HG02852 (cell line): Measurements from ENCODE around the gene CYSRT1.

Experiments used
- ATAC-seq: cut with Tn5 transposase; IDR thresholded peaks from one replicate; pipeline ENCODE4 v1.9.1; 2021; ENCODE audit warnings: mild to moderate bottlenecking, moderate library complexity; ENCODE audit not compliant: unreplicated experiment

Gene CYSRT1

DNA sequence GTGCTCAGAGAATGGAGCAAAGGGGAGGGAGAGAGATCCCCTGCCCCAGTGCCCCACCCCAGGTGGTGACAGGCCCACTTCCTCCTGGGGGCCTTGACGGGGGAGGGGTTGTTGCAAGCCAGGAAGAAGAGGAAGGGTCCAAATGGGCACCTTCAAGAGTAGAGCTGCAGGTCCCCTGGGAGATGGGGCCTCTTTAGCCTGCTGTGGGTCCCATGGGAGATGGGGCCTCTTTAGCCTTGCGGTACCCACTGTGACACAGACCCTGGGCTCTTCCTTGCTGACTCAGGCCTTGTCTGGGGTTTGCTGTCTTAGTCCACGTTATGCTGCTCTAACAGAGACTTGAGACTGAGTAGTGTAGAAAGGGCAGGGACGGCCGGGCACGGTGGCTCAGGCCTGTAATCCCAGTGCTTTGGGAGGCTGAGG, 43.0 kb downstream of the CYSRT1 start:
- ATAC-seq = no peak

- no peak for ATAC-seq
Observed at GRCh38 chr9:137268538-137269201, 43.7 kb downstream of the CYSRT1 start.

GRCh38 chr9:137269231-137269772, 44.3 kb downstream of the CYSRT1 start:
- ATAC-seq = no peak

GRCh38 chr9:137270929-137271695, 46.1 kb downstream of the CYSRT1 start:
- no peak for ATAC-seq

DNA sequence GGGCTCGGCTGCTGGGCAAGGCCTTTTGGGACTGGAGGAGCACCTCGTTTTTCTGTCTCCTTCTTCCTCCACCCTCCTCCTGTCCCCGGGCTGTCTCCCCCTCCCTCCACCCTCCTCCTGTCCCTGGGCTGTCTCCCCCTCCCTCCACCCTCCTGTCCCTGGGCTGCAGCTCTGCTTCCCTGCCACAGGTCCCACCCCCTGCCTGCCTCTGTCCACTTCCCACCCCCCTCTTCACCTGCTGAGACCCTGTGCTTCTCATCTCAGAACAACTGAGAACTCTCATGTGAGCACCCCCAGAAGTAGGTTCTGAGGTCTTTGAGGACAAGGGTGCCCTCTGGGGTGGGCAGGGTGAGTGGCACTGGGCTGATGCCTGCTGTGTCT, 46.7 kb downstream of the CYSRT1 start:
- no peak for ATAC-seq

DNA sequence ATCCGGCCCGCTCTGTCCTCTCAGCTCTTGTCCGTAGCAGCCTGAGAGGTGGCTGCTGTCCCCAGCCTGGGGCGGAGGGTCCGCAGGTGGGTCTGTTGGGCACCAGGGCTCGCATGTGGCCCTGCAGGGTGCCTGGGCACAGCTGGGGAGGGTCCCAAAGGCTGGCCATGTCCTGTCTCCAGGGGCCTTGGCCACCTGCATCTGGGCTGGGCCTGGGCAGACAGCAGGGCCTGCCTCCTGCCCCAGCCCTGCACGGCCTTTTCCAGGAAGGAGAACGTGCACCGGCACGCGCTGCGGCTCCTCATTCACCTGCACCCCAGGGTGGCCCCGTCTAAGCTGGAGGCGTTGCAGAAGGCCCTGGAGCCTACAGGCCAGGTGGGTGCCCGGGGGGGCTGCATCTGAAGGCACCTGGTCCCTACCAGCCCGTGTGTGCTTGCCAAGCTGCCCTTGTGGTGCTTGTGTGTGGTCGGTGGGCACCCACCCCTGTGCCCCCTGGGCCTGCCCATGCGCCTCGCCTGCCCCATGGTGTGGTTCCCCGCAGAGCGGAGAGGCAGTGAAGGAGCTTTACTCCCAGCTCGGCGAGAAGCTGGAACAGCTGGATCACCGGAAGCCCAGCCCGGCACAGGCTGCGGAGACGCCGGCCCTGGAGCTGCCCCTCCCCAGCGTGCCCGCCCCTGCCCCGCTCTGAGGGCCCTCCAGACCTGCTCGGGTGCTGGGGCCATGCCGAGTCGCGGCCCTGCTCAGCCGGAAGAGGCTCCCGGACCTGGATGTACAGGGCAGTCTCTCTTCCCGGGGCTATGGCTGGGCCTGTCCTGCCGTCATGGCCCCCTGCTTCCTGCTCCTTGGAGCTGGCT, 47.5 kb downstream of the CYSRT1 start:
- ATAC-seq = no peak

DNA sequence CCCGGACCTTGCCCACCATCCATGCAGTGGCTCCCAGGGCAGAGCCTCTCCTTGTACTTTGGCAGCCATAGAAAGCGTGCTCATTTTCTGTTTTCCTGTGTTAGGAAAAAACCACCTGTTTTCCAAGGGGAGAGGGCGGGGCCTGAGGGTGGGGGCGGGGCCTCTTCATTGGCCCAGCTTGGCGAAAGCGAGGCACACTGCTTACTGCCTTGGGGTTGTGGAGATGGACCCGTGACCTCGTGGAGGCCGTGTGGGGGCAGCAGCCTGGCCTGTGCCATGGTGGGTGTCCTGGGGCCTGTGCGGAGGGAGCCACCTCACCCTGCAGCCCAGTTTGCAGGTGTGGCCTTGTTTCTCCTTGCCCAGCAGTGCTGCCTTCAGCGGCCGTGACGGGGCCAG, 48.1 kb downstream of the CYSRT1 start:
- ATAC-seq = no peak

DNA sequence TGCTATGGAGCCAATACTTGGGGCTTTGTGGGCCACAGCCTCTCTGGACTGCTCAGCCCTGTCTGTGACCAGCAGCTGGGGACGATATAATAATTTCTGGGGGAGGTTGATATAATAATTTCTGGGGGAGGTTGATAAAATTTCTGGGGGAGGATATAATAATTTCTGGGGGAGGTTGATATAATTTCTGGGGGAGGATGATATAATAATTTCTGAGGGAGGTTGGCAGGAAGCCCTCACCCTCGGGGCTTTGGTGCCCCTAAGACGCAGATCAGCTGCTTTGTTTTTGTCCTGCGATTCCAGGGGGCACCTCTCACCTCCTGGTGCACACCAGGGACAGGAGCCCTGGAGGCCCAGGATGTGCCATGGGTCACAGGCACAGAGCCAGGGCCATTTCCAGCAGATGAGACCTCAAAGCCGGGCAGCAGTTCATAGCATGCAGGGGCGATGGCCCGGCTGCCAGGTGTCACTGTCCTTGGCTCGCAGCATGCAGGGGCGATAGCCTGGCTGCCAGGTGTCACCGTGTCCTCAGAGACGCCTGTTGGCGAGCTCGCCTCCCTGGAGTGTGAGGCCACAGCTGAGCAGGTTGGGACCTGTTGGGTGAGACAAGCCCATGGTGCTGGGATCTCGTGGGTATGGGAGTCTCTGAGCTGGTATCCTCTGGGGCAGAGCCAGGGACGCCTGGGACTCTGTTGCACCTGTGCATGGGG, 48.8 kb downstream of the CYSRT1 start:
- ATAC-seq = no peak

DNA sequence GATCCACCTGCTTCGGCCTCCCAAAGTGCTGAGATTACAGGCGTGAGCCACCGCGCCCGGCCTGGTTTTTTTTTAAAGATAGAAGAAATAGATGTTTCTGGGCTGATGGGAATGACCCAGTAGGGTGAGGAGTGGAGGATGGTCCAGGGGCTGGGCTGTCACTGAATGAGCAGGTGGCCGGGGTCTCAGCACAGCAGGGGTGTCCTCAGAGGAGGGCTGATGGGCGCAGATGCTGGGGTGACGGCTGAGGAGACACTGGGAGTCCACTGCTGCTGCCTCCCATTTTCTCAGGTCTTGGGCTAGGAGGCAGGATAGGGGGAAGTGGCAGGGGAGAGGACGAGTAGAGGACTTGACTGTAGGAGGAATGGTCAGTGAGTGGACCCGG, 50.2 kb downstream of the CYSRT1 start:
- ATAC-seq = no peak
